ENCODE measurements around the gene KRTAP5-7.

Gene KRTAP5-7

DNA sequence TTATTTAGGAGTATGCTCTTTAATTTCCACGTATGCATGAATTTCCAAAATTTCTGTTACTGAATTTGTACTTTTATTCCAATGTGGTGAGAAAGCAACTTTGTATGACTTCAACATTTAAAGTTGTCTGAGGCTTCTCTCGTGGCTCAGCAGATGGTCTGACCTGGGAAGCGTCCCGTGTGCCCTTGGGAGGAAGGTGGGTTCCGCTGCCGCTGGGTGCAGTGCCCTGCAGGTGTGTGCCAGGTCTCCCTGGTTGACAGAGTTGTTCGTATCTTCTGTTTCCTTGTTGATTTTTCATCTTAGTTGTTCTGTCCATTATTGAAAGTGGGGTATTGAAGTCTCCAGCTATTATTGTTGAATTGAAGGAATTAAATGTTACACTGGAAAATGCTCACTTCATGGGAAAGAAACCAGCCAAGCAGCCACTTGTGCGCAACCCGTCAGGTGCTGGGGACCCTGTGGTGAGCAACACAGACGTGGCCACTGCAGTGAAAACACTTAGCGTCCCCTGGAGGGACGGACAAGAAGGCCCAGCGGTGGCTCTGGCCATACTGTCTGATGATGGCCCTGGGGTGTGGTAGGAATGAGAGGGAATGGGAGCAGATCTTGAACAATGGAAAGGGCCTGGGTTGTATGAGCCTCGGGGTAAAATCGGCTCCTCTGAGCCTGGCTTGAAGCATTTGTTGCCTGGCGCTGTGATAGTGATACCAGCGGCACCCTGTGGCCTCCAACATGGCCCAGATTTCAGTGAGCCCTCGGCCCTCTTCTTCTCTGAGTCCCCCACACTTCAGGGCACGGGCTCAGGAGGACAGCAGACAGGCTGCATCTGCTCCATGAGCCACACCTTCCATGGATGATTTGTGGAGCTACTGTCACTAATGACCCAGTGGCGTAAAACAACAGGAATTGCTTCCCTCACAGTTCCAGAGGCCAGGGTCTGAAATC, 31.5 kb upstream of the KRTAP5-7 start:
- DNase-seq = no peak

DNA sequence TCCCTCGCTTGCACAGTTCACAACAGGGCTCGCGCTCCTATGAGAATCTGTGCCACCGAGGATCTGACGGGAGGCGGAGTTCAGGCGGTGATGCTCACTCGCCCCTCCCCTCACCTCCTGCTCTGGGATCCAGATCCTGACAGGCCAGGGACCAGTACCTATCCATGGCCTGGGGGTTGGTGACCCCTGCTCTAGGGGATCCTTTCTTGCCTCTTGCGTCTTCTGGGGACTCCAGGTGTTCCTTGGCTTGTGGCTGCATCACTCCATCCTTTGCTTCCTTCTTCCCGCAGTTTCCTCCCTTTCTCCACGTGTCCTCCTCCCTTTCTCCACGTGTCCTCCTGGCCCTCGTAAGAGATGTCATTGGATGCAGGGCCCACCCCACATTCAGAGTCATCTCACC, 30.6 kb upstream of the KRTAP5-7 start:
- no peak for DNase-seq

DNA sequence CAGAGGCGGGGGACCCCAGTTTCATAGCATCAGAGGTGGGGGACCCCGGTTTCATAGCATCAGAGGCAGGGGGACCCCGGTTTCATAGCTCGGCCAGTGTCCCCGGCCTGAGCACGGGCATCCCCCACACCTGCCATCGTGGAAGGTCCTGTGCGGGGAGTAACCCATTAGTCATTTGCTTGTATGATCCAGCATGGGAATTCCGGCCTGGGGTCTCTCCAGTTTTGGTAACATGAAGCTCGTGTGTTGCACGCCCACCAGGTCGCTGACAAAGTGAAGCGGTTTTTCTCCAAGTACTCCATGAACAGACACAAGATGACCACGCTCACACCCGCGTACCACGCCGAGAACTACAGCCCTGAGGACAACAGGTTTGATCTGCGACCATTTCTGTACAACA, 29.0 kb upstream of the KRTAP5-7 start:
- DNase-seq = no peak

DNA sequence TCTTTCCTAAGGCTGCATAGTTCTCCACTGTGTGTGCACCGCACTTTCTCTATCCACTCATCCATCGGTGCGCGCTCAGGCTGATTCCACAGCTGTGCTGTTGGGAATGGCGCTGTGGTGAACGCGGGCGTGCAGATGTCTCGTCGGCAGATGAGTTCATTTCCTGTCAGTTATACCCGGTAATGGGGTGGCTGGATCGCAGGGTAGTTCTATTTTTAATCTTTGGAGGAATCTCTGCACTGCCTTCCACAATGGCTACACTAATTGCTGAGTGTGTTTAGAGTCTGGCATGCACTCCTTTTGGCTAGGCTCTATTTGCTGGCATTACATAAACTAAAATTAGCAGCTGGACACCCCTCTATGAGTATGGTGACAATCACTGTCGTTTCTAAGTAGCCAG, 27.9 kb upstream of the KRTAP5-7 start:
- no peak for DNase-seq

DNA sequence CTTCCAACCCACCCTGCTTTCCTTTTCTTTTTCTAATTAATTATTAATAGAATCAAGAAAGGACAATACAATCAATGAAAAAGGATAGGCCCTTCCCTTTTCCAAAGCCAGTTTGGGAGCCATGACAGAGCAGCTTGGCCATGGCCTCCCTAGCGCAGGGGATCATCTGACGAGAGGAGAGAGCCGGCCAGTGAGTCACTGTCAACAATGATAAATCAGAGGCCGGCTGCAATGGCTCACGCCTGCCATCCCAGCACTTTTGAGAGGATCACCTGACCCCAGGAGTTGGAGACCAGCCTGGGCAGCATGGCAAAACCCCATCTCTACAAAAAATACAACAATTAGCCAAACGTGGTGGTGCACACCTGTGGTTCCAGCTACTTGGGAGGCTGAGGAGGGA, 27.5 kb upstream of the KRTAP5-7 start:
- no peak for DNase-seq

DNA sequence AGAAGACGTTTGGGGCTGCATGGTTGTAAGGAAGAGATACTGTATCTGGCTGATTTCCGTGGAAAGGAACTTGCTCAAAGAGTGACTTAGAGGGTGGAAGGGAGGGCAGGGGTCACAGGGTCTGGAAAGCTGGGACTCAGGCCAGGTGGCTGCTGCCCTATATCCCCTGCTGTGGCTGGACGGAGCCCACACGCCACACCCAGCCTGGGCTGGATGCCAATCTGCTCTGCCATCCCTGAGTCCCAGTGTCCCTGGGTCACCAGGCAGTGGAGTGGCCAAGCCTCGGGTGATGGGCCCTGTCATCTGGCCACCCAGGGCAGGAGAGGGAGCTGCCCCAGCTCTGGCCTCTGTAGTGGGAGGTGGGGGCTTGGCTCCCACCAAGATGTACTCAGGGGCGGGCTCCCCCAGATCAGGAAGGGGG, 26.5 kb upstream of the KRTAP5-7 start:
- DNase-seq = no peak

DNA sequence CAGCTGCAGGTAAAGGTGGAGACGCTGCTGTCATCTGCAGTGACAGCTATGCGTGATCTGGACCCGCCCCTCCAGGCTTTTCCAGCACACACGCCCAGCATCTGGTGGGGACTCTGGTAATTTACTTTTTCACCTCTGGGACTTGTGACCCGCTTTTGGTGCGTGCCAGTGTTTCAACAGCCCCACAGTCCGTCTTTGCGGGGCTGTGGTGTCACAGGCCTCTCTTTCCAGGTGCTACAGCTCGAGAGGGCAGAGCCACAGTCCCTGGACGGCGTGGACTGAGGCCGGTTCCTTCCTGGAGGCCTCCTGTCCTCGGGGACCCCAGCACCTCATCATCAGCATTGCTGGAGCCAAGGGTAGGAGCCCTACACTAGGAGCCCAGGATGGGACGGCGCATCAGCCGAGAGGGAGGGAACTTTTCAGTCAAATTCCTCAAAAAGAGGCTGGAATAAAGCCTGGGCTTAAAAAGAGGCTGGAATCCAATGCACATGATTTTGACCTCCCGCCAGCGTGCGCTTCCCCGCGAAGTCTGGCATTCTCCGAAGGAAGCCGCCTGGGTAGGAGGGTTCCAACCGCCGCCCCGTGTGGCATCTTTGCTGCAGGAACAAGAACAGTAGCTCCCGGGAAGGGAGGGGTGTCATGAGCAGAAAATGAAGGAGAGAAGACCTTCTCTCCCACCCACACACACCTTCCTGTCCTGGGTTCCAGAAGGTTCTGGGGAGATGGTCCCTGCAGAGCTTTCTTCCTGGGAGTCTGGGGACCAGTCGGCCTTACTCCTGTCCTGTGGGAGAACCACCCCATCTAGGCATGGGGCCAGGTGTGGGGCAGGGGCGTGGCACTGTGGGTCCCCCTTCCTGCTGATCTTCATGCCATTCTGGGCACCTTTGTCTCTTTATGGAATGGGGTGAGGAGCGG, 25.7 kb upstream of the KRTAP5-7 start:
- DNase-seq = no peak

DNA sequence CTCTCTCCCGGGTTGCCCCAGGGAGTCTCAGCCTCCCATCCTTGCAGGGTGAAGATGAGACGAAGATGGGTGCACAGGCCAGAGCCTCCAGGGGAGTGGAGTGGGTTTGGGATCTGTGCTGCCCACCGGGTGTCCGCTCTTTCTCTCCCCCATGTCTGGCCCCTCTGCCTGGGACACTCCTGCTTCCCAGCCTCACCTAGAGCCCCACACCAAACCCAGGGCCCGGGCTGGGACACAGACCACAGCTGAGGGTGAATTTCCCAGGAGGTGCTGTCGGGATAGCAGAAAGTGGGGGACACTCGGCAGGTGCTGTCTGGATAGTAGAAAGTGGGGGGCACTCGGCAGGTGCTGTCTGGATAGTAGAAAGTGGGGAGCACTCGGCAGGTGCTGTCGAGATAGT, 25.0 kb upstream of the KRTAP5-7 start:
- no peak for DNase-seq

DNA sequence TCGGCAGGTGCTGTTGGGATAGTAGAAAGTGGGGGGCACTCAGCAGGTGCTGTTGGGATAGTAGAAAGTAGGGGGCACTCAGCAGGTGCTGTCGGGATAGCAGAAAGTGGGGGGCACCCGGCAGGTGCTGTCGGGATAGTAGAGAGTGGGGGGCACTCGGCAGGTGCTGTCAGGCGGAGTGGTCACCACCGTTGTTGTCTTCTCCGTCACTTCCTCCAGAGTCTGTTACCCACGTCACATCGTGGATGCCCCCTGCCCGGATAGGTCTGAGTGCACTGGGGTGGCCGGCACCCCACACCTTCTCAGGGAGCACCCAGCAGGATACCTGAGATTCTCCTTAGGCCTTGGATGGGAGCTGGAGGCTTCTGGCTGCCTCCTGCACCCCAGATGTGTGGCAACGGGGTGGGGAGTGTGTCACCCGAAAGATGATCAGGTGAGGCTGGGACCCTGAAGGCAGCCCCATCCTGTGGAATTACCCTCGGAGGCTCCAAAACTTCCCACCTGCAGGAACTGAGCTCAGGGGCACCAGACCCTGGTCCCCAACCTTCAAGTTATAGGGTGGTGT, 24.1 kb upstream of the KRTAP5-7 start:
- no peak for DNase-seq

DNA sequence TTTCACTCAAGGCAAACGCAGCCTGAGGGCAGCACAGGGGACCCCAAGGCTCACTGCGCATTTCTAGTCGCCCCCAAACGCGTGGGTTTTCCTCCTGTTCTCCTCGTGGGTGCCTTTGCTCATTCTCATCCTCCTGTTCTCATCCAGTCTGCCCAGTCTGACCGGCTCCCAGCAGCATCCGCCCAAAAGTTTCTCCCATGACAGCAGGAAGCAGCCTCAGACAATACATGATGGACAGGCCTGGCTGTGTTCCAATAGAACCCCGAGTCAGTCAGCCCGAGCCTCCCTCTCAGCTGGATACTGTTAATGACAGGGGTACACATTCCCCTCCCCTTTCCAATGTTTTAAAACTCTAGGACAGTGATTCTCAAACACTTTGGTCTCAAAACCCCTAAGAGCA, 22.5 kb upstream of the KRTAP5-7 start:
- no peak for DNase-seq

DNA sequence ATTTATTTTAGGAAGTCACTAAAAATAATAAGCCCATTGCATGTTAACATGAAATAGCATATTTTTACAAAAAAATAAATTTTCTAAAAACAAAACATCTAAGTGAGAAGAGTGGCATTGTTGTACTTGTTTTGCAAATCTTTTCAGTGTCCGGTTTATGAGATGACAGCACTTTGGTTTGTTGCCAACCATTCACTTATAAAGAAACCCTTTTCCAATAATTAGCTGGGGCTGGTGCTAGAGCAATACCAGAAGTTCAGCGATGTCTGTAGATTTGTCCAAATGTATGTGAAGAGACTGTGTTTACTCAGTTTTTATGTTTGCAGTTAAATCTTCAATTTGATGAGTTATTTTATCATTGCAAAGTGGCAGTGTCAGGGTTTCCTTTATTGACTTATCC, 22.1 kb upstream of the KRTAP5-7 start:
- no peak for DNase-seq

DNA sequence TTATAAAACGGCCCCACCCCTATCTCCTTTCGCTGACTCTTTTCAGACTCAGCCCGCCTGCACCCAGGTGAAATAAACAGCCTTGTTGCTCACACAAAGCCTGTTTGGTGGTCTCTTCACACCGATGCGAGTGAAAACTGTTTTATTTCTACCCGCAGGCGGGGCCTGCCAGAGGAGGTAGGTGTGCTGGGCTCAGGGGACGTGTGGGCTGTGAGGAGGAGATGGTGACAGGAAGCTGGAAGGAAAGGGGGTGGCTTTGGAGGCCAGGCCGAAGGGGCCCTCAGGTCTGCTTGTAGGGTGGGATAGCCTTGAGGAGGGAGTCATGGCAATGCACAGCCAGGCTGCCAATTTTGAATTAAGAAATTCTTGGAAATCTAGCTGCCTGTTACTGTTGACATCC, 21.3 kb upstream of the KRTAP5-7 start:
- no peak for DNase-seq

DNA sequence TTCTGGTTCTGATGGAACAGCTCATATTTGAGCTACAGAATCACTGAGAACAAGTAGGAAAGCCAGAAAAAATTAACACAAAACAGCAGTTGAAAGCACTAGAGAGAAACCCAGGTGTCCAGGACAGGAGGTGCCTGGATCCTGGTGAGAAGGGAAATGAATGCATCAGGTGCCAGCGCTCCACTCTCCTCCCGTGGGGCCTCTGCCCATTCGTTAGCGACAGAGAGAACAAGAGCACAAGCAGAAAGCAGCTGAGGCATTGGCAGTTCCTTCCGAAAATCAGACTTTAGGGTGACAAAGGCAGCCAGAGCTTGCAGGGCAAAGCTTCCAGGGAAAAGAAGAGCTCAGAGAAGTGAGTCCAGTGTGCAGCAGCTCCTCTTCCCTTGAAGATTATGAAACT, 20.0 kb upstream of the KRTAP5-7 start:
- no peak for DNase-seq

DNA sequence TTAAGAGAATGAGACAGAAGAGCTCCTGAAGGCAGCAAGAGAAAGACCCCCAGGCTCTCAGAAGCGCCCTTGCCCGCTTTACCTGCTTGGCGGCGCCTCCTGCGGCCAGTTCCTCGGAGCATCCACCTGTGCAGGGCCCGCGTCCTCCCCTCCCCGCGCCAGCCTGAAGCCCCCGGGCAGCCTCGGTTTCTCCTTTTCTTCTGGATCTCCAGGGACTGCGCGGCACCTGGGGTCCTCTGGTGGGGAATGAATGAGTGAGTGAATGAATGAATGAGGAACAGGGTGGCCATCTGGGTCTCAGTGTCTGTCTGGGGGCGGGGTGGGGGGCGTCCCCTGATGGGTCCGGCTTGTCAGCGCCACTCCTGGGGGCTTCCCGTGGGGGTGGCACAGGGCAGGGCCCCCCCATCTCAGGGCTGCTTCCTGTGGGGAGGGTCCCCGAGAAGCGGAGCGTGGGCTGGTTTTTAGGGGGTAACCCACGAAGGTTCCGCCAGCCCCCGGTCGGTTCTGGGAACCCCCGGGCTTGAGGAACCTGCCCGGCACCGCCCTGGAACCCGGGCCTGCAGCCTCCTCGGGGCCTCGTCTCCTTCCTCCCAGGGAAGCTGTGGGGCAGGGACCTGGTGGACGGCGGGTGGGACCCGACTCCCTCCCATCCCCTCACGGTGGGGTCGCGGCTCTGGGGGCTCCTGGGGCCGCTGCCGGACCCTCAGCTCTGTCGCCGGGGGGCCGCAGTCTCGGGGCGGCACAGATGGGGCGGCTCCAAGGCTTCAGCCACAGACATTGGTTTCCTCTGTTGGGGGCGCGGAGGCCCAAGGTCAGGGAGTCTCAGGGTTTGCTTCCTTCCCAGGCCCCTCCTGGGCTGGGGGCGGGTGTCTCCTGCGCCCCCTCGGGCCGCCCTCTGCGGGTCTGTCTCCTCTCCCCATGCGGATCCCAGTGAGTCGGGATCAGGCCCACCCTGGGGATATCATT, 8.3 kb upstream of the KRTAP5-7 start:
- no peak for DNase-seq

DNA sequence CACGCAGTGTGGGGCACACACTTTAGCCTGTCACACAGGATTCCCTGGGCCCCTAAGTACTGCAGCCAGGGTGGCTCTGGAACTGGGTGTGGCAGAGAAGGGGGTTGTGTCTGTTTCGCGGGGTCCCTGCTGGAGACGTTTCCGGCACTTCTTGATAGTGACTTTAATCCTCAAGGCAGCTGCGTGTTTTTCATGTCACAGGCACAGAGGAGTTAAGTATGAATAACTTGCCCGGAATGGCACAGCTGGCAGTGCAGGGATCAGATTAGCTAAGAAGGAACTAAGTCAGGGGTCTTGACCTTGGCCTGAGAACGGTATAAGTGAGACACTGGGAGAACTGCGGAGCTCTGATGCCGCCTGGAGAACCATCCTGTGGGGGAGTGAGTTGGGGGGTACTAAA, 7.5 kb upstream of the KRTAP5-7 start:
- DNase-seq = no peak

DNA sequence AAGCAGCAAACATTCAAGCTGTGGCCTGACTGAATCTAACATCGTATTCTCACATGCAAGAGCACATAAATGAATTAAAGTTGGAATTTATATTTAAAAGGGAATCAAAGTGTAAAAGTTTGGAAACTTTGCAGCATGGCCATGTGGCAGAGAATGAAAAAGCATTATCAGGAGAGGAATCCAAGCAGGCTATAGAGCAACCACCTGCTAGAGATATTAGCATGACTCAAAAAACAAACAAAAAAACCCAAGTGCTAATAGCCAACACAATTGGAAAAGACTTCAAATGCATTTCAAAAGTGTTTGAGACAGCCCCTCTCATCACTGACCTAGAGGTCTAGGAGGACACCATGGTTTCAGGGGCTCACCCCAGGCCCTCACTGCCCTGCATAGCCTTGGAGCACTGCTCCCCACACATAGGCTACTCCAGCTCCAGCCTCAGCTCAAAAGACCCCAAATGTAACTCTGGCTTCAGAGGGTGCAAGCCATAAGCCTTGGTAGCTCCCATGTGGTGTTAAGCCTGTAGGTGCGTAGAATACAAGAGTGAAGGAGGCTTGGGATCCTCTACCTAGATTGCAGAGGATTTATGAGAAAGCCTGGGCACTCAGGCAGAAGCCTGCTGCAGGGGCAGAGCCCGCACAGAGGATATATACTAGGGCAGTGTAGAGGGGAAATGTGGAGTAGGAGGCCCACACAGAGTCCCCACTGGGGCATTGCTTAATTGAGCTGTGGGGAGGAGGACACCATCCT, 1.7 kb upstream of the KRTAP5-7 start:
- no peak for DNase-seq

DNA sequence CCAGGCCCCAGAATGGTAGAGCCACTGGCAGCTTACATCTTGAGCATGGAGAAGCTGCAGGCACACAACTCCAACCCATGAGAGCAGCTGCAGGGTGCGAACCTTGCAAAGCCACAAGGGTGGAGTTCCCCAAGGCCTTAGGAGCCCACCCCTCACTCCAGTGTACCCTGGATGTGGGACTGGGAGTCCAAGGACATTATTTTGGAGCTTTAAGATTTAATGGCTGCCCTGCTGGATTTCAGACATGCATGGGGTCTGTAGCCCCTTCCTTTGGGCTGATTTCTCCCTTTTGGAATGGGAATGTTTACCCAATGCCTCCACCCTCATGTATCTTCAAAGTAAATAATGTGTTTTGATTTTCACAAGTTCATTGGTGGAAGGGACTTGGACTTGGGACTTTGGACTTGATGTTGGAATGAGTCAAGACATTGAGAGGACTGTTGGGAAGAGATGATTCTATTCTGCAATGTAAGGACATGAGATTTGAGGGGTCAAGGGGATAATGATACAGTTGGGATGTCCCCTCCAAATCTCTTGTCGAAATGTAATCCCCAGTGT, 1.1 kb upstream of the KRTAP5-7 start:
- DNase-seq = no peak

DNA sequence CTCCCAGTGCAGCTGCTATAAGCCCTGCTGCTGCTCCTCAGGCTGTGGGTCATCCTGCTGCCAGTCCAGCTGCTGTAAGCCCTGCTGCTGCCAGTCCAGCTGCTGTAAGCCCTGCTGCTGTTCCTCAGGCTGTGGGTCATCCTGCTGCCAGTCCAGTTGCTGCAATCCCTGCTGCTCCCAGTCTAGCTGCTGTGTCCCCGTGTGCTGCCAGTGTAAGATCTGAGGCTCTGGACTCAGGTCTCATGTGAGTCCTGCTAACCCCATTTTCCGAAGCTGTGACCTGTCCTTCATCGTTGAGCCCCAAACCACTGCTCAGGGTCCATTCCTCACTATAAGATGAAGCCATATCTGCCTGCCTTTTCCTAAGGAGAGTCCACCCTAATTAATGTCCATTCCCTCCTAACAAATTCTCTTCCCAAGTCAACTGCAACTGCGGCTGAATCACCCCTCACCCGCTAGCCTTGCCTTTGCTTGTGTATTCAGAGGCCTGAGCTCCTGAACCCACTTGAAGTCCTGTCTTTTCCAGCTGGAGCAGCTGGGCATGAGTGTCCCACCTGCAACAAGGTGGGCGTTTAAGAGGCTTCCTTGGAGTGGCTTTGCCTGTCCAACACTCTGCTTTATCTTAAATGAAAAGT, 626 bp downstream of the KRTAP5-7 start:
- no peak for DNase-seq

DNA sequence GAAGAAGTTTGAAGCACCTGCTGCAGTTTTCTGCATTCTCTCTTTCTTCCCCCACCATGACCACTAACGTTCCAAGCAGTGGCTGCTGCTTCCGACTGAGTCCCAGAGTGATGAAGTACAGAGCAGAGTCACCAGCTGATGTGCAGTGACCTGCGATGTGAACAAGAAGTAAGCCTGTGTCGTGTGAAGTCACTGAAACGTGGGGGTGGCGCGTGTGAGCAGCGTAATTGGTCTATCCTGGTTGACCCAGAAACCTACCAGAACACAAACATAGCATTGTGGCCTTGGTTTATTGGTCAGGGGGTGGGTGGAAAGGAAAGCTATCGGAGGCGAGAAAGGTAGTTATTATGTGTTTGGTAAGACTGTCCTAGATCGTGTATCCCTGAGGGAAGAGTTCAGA, 3.5 kb downstream of the KRTAP5-7 start:
- DNase-seq = no peak

DNA sequence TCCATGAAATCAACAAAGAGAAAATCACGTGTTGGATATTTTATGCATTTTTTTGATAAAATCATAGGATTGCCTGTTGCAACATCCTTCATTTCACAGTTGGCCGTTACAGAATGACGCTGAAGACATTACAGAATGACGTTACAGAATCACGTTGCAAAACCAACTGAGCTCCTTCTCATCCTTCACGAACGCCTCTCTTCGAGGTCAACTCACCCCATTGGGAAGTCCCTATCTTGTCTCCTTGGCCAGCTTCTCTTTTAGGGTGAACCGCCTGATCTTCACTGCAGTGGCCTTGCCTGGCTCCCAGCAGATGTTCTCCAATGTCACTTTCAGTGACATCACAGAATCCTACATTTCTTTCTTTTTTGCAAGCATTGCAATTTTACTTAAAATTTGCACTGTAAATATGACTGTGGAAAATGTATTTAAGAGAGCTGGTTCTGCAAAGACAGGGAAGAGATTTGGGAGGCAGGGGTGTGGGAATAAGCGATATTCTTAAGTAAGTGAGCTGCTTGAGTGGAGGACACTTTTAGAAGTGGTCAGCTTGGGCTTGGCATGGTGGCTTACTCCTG, 5.1 kb downstream of the KRTAP5-7 start:
- no peak for DNase-seq
